GM23338 (cell line): ENCODE data around the gene C8G. TPM values are rescaled to one million over a fixed set of nuclear protein-coding genes. Genes with fewer than 3 reads are reported as not detected.
A peak's percentile ranks its signal among the peaks of the same experiment; 100 is the strongest.

ENCODE experiments used
- ATAC-seq: fragments of 200-7000 bp; cut with Tn5 transposase; 3 replicates; pipeline ENCODE4 v1.9.1; 2020
- DNase-seq: peaks from one replicate; pipeline ENCODE4 v3.0.0-alpha.2; 2015; ENCODE audit warnings: low spot score
- H2AFZ ChIP-seq: fragments of 200-600 bp; sonication (generic); 2 replicates; pipeline ENCODE4 v1.8.0; 2016; ENCODE audit warnings: antibody characterized with exemption, mild to moderate bottlenecking, moderate library complexity
- H3F3A ChIP-seq: fragments of 200-600 bp; sonication (generic); replicated peaks from 2 replicates; pipeline ENCODE4 v1.8.0; 2017; ENCODE audit warnings: antibody characterized with exemption, mixed run types, low read depth
- H3K27ac ChIP-seq: fragments of 200-600 bp; sonication (generic); 2 replicates; pipeline ENCODE4 v1.6.1; 2016; ENCODE audit warnings: low read depth
- H3K27me3 ChIP-seq: fragments of 200-600 bp; sonication (generic); 2 replicates; pipeline ENCODE4 v1.8.0; 2016; ENCODE audit warnings: mild to moderate bottlenecking, mixed run types, moderate library complexity; ENCODE audit not compliant: insufficient read depth
- H3K36me3 ChIP-seq: fragments of 200-600 bp; sonication (generic); 2 replicates; pipeline ENCODE4 v1.8.0; 2016; ENCODE audit warnings: mild to moderate bottlenecking; ENCODE audit not compliant: insufficient read depth
- H3K4me1 ChIP-seq: fragments of 200-600 bp; sonication (generic); 2 replicates; pipeline ENCODE4 v1.8.0; 2016; ENCODE audit warnings: mild to moderate bottlenecking, moderate library complexity; ENCODE audit not compliant: insufficient read depth
- H3K4me2 ChIP-seq: fragments of 200-600 bp; sonication (generic); 2 replicates; pipeline ENCODE4 v1.7.1; 2017; ENCODE audit warnings: mixed run types
- H3K4me3 ChIP-seq: fragments of 200-600 bp; sonication (generic); 2 replicates; pipeline ENCODE4 v1.6.1; 2016; ENCODE audit warnings: mixed run types
- H3K79me2 ChIP-seq: fragments of 200-600 bp; sonication (generic); replicated peaks from 2 replicates; pipeline ENCODE4 v1.8.0; 2017; ENCODE audit warnings: mild to moderate bottlenecking; ENCODE audit not compliant: insufficient read depth
- H3K9me2 ChIP-seq: fragments of 200-600 bp; sonication (generic); 2 replicates; pipeline ENCODE4 v1.8.0; 2017; ENCODE audit not compliant: insufficient read depth
- H4K20me1 ChIP-seq: fragments of 200-600 bp; sonication (generic); replicated peaks from 2 replicates; pipeline ENCODE4 v1.8.0; 2017; ENCODE audit warnings: mild to moderate bottlenecking; ENCODE audit not compliant: insufficient read depth
- H3K27ac Mint-ChIP-seq: 2 replicates; pipeline ENCODE4 v1.8.0; 2020; ENCODE audit warnings: inconsistent platforms, mild to moderate bottlenecking, moderate library complexity, mixed read lengths
- H3K27me3 Mint-ChIP-seq: 3 replicates; pipeline ENCODE4 v1.8.0; 2022; ENCODE audit warnings: low read depth, mild to moderate bottlenecking, moderate library complexity, mixed read lengths, inconsistent platforms; ENCODE audit not compliant: insufficient read depth, poor library complexity
- H3K36me3 Mint-ChIP-seq: 3 replicates; pipeline ENCODE4 v1.8.0; 2021; ENCODE audit warnings: low read depth, mild to moderate bottlenecking, inconsistent platforms, moderate library complexity, mixed read lengths
- H3K4me1 Mint-ChIP-seq: 3 replicates; pipeline ENCODE4 v1.8.0; 2020; ENCODE audit warnings: mild to moderate bottlenecking, inconsistent platforms, mixed read lengths
- H3K4me3 Mint-ChIP-seq: 3 replicates; pipeline ENCODE4 v1.8.0; 2021; ENCODE audit warnings: moderate library complexity, mild to moderate bottlenecking, inconsistent platforms, mixed read lengths
- H3K9me3 Mint-ChIP-seq: 3 replicates; pipeline ENCODE4 v1.8.0; 2020; ENCODE audit warnings: moderate library complexity, mild to moderate bottlenecking, inconsistent platforms, mixed read lengths
- CTCF ChIP-seq, 2 experiments: fragments of 200-600 bp in 1 of 2; sonication (generic) in 1 of 2; conservative IDR thresholded peaks; 2 replicates each; pipeline versions ENCODE4 v1.5.1 to v1.6.1; 2016 to 2017; ENCODE audit warnings: antibody characterized with exemption in 2 of 2, low read depth in 2 of 2, mild to moderate bottlenecking in 2 of 2, moderate library complexity in 1 of 2
- ETS1 ChIP-seq: IDR thresholded peaks from 2 replicates; pipeline ENCODE4 v1.6.1; 2016; ENCODE audit warnings: antibody characterized with exemption
- EZH2phosphoT487 ChIP-seq: fragments of 200-600 bp; sonication (generic); IDR thresholded peaks from one replicate; pipeline ENCODE4 v1.8.1; 2018; ENCODE audit warnings: antibody characterized with exemption; ENCODE audit not compliant: unreplicated experiment
- JUNB ChIP-seq: IDR thresholded peaks from one replicate; pipeline ENCODE4 v1.6.1; 2016; ENCODE audit warnings: antibody characterized with exemption; ENCODE audit not compliant: unreplicated experiment
- NANOG ChIP-seq: IDR thresholded peaks from 2 replicates; pipeline ENCODE4 v1.6.1; 2016; ENCODE audit warnings: antibody characterized with exemption, borderline replicate concordance
- POLR2AphosphoS5 ChIP-seq: IDR thresholded peaks from 2 replicates; pipeline ENCODE4 v1.6.1; 2016; ENCODE audit warnings: antibody characterized with exemption, low read depth
- STAT1 ChIP-seq: IDR thresholded peaks from one replicate; pipeline ENCODE4 v1.6.1; 2016; ENCODE audit warnings: antibody characterized with exemption; ENCODE audit not compliant: unreplicated experiment
- ZNF114 ChIP-seq: fragments of 250-450 bp; sonication (Bioruptor Pico); IDR thresholded peaks from 2 replicates; pipeline ENCODE4 v1.5.0; 2020; ENCODE audit warnings: mild to moderate bottlenecking, moderate library complexity
- ZNF462 ChIP-seq: fragments of 250-450 bp; sonication (Bioruptor Pico); IDR thresholded peaks from 2 replicates; pipeline ENCODE4 v1.5.0; 2020; ENCODE audit warnings: mild to moderate bottlenecking, moderate library complexity
- polyA plus RNA-seq: library from polyadenylated mRNA; unstranded; fragments of >200 nt; fragmentation: Nextera tagmentation; extraction: Ambion mirVana; gene quantifications from 2 replicates; pipeline ENCODE4 v1.2.1, GENCODE V29; 2016
- total RNA-seq: library from RNA; depleted of rRNA; stranded (reverse); fragments of >200 nt; shearing (Covaris generic); gene quantifications from 2 replicates; pipeline ENCODE4 v1.2.3, GENCODE V29; 2014

C8G gene
- total and polyA plus RNA-seq, 2 experiments from 2014 or later: not detected

GRCh38 chr9:136991993-136992818 lies 47.2 kb downstream of the C8G start, which contains the start of gene PAXX:
TSS of gene PAXX (plus strand) at chr9:136992422. CDS start at chr9:136992444, 22 bp downstream.
- Histone ChIP-seq H3F3A (no peaks in the 10 kb centered on the region), H3K4me3 (peak within 1 kb of the TSS; percentile 86), H4K20me1 (no peaks in the 10 kb centered on the region), H3K79me2 (no peaks in the 10 kb centered on the region), H3K27ac (no peak within 1 kb of the TSS), H2AFZ (no peak within 1 kb of the TSS), H3K4me1 (peaks cover 5% of the 10 kb centered on the region; the same call in 1 of the 2 replicates), H3K27me3 (peaks cover 45% of the 10 kb centered on the region), H3K36me3 (no peaks in the 10 kb centered on the region), H3K4me2 (peak within 1 kb of the TSS; percentile 88), H3K9me2 (no peaks in the 10 kb centered on the region)
- peak within 1 kb of the TSS; percentile 80 for H3K4me3 Mint-ChIP-seq
- peaks cover 29% of the 10 kb centered on the region for H3K27me3 Mint-ChIP-seq
- ATAC-seq (peak; percentile 65), DNase-seq (peak; percentile 93)
- no peak within 1 kb of the TSS for H3K27ac Mint-ChIP-seq
- no peak for TF ChIP-seq ETS1
- peak; percentile 70 for TF ChIP-seq POLR2AphosphoS5
- no peak for TF ChIP-seq EZH2phosphoT487
- TF ChIP-seq CTCF (conservative IDR thresholded peaks at IDR 0.05; ENCODE audit: low read depth in 2 of 2): no peak
- TF ChIP-seq JUNB: no peak
- H3K9me3 Mint-ChIP-seq: peaks cover 10% of the 10 kb centered on the region
- no peaks in the 10 kb centered on the region; the same call in 2 of the 3 replicates for H3K4me1 Mint-ChIP-seq
- H3K36me3 Mint-ChIP-seq: no peaks in the 10 kb centered on the region; the same call in 2 of the 3 replicates

DNA sequence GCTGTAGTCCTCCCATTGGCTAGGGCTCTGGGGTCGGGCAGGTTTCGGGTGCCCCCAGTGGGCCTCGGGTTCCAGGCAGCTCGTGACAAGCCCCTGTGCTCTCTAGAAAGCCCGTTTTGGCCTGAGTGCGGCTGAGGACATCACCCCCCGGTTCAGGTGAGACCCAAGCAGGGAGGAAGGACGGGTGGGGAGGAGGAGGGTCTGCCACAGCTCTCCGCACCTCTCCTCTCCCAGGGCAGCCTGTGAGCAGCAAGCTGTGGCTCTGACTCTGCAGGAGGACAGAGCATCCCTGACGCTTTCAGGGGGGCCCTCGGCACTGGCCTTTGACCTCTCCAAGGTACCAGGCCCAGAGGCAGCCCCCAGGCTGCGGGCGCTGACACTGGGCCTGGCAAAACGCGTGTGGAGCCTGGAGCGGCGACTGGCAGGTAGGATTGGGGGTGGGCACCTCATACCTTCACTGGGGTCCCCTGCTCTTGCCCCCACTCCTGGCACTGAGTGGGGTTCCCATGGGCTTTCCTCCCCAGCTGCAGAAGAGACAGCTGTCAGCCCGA lies 47.9 kb downstream of the C8G start:
- Histone ChIP-seq H3K9me2 (no peaks in the 10 kb centered on the region), H3K4me1 (peaks cover 6% of the 10 kb centered on the region; the same call in 1 of the 2 replicates), H3K27me3 (peaks cover 49% of the 10 kb centered on the region), H3K4me2 (peak overlapping the region; percentile 88), H3K27ac (no peak overlapping the region), H3F3A (no peaks in the 10 kb centered on the region), H3K79me2 (no peaks in the 10 kb centered on the region), H3K4me3 (peak overlapping the region; percentile 86), H4K20me1 (no peaks in the 10 kb centered on the region), H3K36me3 (no peaks in the 10 kb centered on the region), H2AFZ (no peak overlapping the region)
- Mint-ChIP-seq H3K4me3 (peak overlapping the region; percentile 80), H3K27me3 (peaks cover 30% of the 10 kb centered on the region), H3K36me3 (no peaks in the 10 kb centered on the region; the same call in 2 of the 3 replicates), H3K9me3 (peaks cover 10% of the 10 kb centered on the region), H3K27ac (no peak overlapping the region), H3K4me1 (peaks cover 3% of the 10 kb centered on the region)
- no peak for DNase-seq
- no peak for ATAC-seq
- no peak for TF ChIP-seq STAT1
- TF ChIP-seq ZNF462 (CRISPR knock-in tag): no peak
- no peak for TF ChIP-seq ETS1
- TF ChIP-seq POLR2AphosphoS5: no peak
- no peak for TF ChIP-seq ZNF114
- no peak for TF ChIP-seq EZH2phosphoT487
- no peak for TF ChIP-seq NANOG
